Natural killer cell (primary cell): Measurements from ENCODE around the gene PPP2R2D. TPM values are rescaled to one million over a fixed set of nuclear protein-coding genes. Genes with fewer than 3 reads are reported as not detected.
A peak's percentile ranks its signal among the peaks of the same experiment; 100 is the strongest.

Experiments used
- ATAC-seq, 3 donors: fragments of 150-1000 bp in 2 of 3; fragments of 200-7000 bp in 1 of 3; cut with Tn5 transposase; 1 replicate in 1 of 3; 2 replicates in 2 of 3; pipeline ENCODE4 v1.10.0; 2021; ENCODE audit warnings: mild to moderate bottlenecking in 2 of 3, moderate library complexity in 2 of 3
- DNase-seq, 2 donors: peaks; one replicate each; pipeline versions ENCODE4 v3.0.0 to v3.0.0-alpha.2; 2013 to 2021; ENCODE audit warnings: mixed read lengths in 1 of 2
- H3K27ac ChIP-seq: one replicate; pipeline ENCODE4 v1.5.1; 2013; ENCODE audit warnings: mild to moderate bottlenecking, low read length
- H3K27me3 ChIP-seq: one replicate; pipeline ENCODE4 v1.6.1; 2013; ENCODE audit warnings: low read length; ENCODE audit not compliant: control insufficient read depth, insufficient read depth
- H3K36me3 ChIP-seq: one replicate; pipeline ENCODE4 v1.6.1; 2013; ENCODE audit warnings: low read length; ENCODE audit not compliant: control insufficient read depth, insufficient read depth
- H3K4me1 ChIP-seq: one replicate; pipeline ENCODE4 v1.6.1; 2013; ENCODE audit warnings: low read length; ENCODE audit not compliant: control insufficient read depth, insufficient read depth
- H3K4me3 ChIP-seq: one replicate; pipeline ENCODE4 v1.5.1; 2013; ENCODE audit warnings: low read length
- H3K9me3 ChIP-seq: one replicate; pipeline ENCODE4 v1.6.1; 2013; ENCODE audit warnings: low read length; ENCODE audit not compliant: control insufficient read depth, insufficient read depth
- H3K27ac Mint-ChIP-seq, 2 donors: one replicate each; pipeline ENCODE4 v1.8.0; 2022; ENCODE audit warnings: mild to moderate bottlenecking in 2 of 2, mixed read lengths in 2 of 2, moderate library complexity in 1 of 2
- H3K27me3 Mint-ChIP-seq, 2 donors: one replicate each; pipeline ENCODE4 v1.8.0; 2022; ENCODE audit warnings: low read depth in 2 of 2, mixed read lengths in 2 of 2
- H3K36me3 Mint-ChIP-seq: one replicate; pipeline ENCODE4 v1.8.0; 2022; ENCODE audit warnings: mixed read lengths
- H3K4me1 Mint-ChIP-seq, 2 donors: one replicate each; pipeline ENCODE4 v1.8.0; 2022; ENCODE audit warnings: mixed read lengths in 2 of 2
- H3K4me3 Mint-ChIP-seq: one replicate; pipeline ENCODE4 v1.8.0; 2022; ENCODE audit warnings: mild to moderate bottlenecking, moderate library complexity, mixed read lengths
- H3K9me3 Mint-ChIP-seq, 2 donors: one replicate each; pipeline ENCODE4 v1.8.0; 2022; ENCODE audit warnings: mixed read lengths in 2 of 2
- WGBS: methylation state at CpG from one replicate; pipeline ENCODE4 v1.1.7; 2013; ENCODE audit warnings: missing lambda C conversion rate; ENCODE audit not compliant: insufficient coverage; 5-methylcytosine and 5-hydroxymethylcytosine counted together
- intact Hi-C: fragments of 100-400 bp; cut with micrococcal nuclease; formaldehyde crosslinking; loops from one replicate; pipeline ENCODE4 v1.14.2; 2022
- total RNA-seq, 4 donors: library from RNA; stranded (reverse); fragments of 120-200 nt in 1 of 4; gene quantifications; one replicate each; pipeline versions ENCODE4 v1.2.3 to v1.2.4, GENCODE V29; 2013 to 2022
- TF ChIP-seq, protein P1 (sequence below): fragments of 200-600 bp; IDR thresholded peaks from one replicate; pipeline ENCODE4 v1.8.0; 2022; ENCODE audit warnings: antibody characterized with exemption

Gene PPP2R2D
- total RNA-seq, 3 donors from 2014 or later (not counting 1 experiment from before 2014, with no cell fraction given): 28.6 to 39.8 (median 35.8) TPM

DNA sequence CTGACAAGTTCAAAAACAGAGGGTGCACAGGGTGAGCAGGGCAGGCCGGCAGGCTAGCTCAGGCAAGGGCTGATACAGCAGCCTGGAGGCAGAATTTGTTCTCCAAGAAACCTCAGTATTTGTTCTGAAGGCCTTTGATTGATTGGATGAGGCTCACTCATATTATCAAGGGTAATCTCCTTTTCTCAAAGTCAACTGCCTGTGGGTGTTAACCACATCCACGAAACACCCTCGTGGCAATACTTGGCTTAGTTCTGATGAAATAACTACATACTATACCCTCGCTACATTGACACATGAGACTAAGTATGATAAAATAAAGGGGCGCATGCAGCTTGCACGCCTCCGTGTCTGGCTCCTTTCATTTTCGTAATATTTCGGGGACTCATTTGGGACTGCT is 4.4 kb upstream of the PPP2R2D start:
- H3K27ac Mint-ChIP-seq: peak overlapping the region; percentile 88 to 92
- peaks cover 9 to 14% of the 10 kb centered on the region in 2 donors for H3K27me3 Mint-ChIP-seq
- Histone ChIP-seq H3K4me1 (peaks cover 39% of the 10 kb centered on the region), H3K27ac (peak overlapping the region; percentile 55), H3K27me3 (no peaks in the 10 kb centered on the region), H3K4me3 (no peak overlapping the region), H3K36me3 (no peaks in the 10 kb centered on the region), H3K9me3 (no peaks in the 10 kb centered on the region)
- peak overlapping the region; percentile 84 for H3K4me3 Mint-ChIP-seq
- ATAC-seq (peak; percentile 43 to 62 (median 61)), DNase-seq (peak; percentile 66 to 83)
- TF ChIP-seq, protein P1, sequence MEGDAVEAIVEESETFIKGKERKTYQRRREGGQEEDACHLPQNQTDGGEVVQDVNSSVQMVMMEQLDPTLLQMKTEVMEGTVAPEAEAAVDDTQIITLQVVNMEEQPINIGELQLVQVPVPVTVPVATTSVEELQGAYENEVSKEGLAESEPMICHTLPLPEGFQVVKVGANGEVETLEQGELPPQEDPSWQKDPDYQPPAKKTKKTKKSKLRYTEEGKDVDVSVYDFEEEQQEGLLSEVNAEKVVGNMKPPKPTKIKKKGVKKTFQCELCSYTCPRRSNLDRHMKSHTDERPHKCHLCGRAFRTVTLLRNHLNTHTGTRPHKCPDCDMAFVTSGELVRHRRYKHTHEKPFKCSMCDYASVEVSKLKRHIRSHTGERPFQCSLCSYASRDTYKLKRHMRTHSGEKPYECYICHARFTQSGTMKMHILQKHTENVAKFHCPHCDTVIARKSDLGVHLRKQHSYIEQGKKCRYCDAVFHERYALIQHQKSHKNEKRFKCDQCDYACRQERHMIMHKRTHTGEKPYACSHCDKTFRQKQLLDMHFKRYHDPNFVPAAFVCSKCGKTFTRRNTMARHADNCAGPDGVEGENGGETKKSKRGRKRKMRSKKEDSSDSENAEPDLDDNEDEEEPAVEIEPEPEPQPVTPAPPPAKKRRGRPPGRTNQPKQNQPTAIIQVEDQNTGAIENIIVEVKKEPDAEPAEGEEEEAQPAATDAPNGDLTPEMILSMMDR: no peak
- H3K36me3 Mint-ChIP-seq: no peaks in the 10 kb centered on the region
- intact Hi-C loops: loop anchor here (2.0 kb wide), 1 partner anchor 84 kb away; the partner anchor contains the start of gene BNIP3
- peaks cover 42 to 48% of the 10 kb centered on the region in 2 donors for H3K4me1 Mint-ChIP-seq
- H3K9me3 Mint-ChIP-seq: no peaks in the 10 kb centered on the region
- WGBS: 58% methylated on average over 7 of the region's 9 CpGs

DNA sequence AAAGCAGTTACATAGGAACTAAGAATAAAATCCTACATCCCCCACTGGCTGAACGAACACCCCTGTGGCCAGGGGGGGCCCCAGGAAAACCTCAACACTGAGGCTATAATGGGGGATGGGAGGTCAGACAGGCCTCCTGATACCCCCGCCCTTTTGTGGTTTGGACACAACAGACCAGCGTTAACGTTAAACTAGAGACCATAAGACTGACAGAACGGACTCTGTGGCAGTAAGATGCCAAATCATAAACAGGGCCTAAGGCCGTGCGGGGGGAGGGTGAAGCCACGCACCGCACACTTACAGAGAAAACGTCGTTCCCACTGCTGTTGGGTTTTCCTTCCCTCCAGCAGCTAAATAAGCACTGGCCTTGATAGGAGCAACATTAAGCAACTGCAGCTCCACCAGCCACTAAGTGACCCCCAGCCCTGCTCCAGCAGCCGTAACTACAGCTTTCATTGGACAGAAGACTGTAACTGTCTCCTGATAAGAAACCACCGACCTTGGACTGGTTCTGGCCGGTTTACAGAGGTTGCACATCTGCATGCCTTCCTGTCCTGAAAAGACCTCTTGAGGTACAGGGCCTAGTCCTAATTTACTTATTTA is 3.4 kb upstream of the PPP2R2D start:
- Mint-ChIP-seq H3K4me3 (peak overlapping the region; percentile 84), H3K4me1 (peaks cover 49 to 55% of the 10 kb centered on the region in 2 donors), H3K27me3 (peaks cover 9% of the 10 kb centered on the region in 2 donors), H3K9me3 (no peaks in the 10 kb centered on the region), H3K27ac (peak overlapping the region; percentile 88 to 92), H3K36me3 (no peaks in the 10 kb centered on the region)
- 22% methylated on average over 13 of the region's 14 CpGs for WGBS
- Histone ChIP-seq H3K27me3 (no peaks in the 10 kb centered on the region), H3K4me3 (no peak overlapping the region), H3K27ac (peak overlapping the region; percentile 55), H3K4me1 (peaks cover 48% of the 10 kb centered on the region), H3K9me3 (no peaks in the 10 kb centered on the region), H3K36me3 (no peaks in the 10 kb centered on the region)
- TF ChIP-seq, protein P1: no peak
- intact Hi-C loops: loop anchor here (2.0 kb wide), 1 partner anchor 83 kb away; the partner anchor contains the start of gene BNIP3
- DNase-seq (no peak), ATAC-seq (no peak)

DNA sequence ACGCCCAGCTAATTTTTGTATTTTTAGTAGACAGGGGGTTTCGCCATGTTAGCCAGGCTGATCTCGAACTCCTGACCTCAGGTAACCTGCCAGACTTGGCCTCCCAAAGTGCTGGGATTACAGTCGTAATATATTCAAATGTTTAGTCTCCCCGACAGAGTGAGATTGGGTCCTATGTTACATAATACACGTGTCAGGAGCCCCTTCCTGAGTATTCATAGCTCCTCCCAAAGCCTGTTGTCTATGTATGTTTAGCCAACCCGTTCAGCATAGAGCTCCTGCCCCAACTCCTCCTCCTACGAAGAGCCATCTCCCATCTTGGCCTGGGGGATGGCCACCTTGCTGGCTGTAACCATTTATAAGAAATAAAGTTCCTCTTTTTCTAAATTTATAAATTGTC is 2.7 kb upstream of the PPP2R2D start:
- Histone ChIP-seq H3K27me3 (no peaks in the 10 kb centered on the region), H3K4me1 (peaks cover 55% of the 10 kb centered on the region), H3K36me3 (no peaks in the 10 kb centered on the region), H3K4me3 (no peak overlapping the region), H3K27ac (no peak overlapping the region), H3K9me3 (no peaks in the 10 kb centered on the region)
- peaks cover 8 to 9% of the 10 kb centered on the region in 2 donors for H3K27me3 Mint-ChIP-seq
- H3K27ac Mint-ChIP-seq: peak overlapping the region; percentile 30 to 92
- WGBS: 83% methylated on average over 7 of the region's 8 CpGs
- no peak for DNase-seq
- intact Hi-C loops: no loop called here
- peak overlapping the region; percentile 60 for H3K4me3 Mint-ChIP-seq
- no peak for ATAC-seq
- no peaks in the 10 kb centered on the region for H3K36me3 Mint-ChIP-seq
- TF ChIP-seq, protein P1: no peak
- H3K4me1 Mint-ChIP-seq: peaks cover 49 to 59% of the 10 kb centered on the region in 2 donors
- H3K9me3 Mint-ChIP-seq: no peaks in the 10 kb centered on the region
